Mucosa of descending colon (tissue), 3 donors: Measurements from ENCODE around the gene BBC3. TPM values are rescaled to one million over a fixed set of nuclear protein-coding genes. Genes with fewer than 3 reads are reported as not detected.
A peak's percentile ranks its signal among the peaks of the same experiment; 100 is the strongest.

Source experiments
- ATAC-seq: fragments of 200-7000 bp; cut with Tn5 transposase; one replicate; pipeline ENCODE4 v1.9.1; 2020; ENCODE audit warnings: mild to moderate bottlenecking, moderate library complexity
- DNase-seq, 3 donors: peaks; one replicate each; pipeline ENCODE4 v3.0.0-alpha.2; 2020
- H3K36me3 ChIP-seq: fragments of 200-600 bp; one replicate; pipeline ENCODE4 v1.8.0; 2021; ENCODE audit warnings: low read depth, mild to moderate bottlenecking
- H3K4me1 ChIP-seq: fragments of 200-600 bp; one replicate; pipeline ENCODE4 v1.8.0; 2021; ENCODE audit warnings: low read depth, mild to moderate bottlenecking
- H3K4me3 ChIP-seq: fragments of 200-600 bp; one replicate; pipeline ENCODE4 v1.8.0; 2021; ENCODE audit warnings: mild to moderate bottlenecking
- H3K9me3 ChIP-seq: fragments of 200-600 bp; one replicate; pipeline ENCODE4 v1.8.0; 2021; ENCODE audit warnings: mild to moderate bottlenecking
- intact Hi-C, 2 donors: fragments of 100-400 bp; cut with DNase I in 1 of 2; cut with micrococcal nuclease in 1 of 2; formaldehyde crosslinking; loops; one replicate each; pipeline versions ENCODE4 v1.11.0 to v1.11.1; 2022; cut with DNase I, micrococcal nuclease
- total RNA-seq, 3 donors: library from RNA; stranded (reverse); fragmentation: NEBNext Ultra II Directional in 2 of 3; extraction: Animal tissue kit (Norgen Biotek cat#: 25700) in 2 of 3; gene quantifications; one replicate each; pipeline versions ENCODE4 v1.2.1 to v1.2.4, GENCODE V29; 2021 to 2023
- TF ChIP-seq, protein P1 (sequence below): fragments of 200-600 bp; IDR thresholded peaks from one replicate; pipeline ENCODE4 v1.8.0; 2022; ENCODE audit warnings: antibody characterized with exemption, mild to moderate bottlenecking
- donor health status: DM: no; HTN: no; CAD: no; lungs with moderate emphysema.
- donor health status: DM: no; HTN: no; CAD: no.
- donor health status: DM: no; HTN: yes; CAD: no.

BBC3 gene
- total RNA-seq, 3 donors from 2014 or later: 18.3 to 24.9 (median 22.8) TPM

DNA sequence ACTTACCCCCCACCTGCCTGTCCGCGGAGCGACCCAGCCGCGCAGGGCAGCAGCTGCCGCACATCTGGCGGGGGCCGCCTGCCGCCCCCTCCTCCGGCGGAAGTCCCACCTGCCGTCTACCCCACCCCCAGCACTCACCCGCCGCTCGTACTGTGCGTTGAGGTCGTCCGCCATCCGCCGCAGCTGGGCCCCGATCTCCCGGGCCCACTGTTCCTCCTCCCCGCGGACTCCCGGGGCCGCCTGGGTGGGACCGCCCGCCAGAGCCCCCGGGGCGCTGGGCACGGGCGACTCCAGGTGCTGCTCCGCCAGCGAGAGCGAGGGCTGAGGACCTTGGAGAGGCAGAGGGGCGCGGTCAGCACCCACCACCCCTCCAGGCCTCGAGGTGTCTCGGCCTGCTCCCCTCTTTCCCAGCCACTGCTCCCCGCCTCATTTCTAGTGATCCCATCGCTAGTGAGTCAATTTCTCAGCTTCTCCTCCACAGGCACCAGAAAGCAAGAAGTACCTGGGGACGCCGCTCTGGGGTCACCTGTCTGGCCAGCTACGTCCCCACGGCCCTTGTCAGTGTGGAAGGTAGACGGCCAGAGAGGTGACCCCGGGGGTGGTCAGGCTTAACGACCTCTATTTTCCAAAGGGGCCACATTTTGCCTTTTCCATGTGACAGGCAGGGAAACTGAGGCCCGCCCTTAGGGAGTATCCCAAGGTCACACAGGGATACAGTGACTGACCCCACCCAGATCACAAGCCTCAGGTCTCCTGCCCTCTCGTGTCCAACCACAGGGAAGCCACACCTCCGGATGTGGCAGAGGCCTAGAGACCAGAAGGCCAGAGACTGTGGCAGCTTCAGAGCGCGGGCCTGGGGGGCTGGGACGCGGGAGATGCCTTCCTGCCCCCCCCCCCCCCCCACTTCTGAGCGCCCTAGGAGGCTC is 4.3 kb downstream of the BBC3 start:
- TF ChIP-seq, protein P1, sequence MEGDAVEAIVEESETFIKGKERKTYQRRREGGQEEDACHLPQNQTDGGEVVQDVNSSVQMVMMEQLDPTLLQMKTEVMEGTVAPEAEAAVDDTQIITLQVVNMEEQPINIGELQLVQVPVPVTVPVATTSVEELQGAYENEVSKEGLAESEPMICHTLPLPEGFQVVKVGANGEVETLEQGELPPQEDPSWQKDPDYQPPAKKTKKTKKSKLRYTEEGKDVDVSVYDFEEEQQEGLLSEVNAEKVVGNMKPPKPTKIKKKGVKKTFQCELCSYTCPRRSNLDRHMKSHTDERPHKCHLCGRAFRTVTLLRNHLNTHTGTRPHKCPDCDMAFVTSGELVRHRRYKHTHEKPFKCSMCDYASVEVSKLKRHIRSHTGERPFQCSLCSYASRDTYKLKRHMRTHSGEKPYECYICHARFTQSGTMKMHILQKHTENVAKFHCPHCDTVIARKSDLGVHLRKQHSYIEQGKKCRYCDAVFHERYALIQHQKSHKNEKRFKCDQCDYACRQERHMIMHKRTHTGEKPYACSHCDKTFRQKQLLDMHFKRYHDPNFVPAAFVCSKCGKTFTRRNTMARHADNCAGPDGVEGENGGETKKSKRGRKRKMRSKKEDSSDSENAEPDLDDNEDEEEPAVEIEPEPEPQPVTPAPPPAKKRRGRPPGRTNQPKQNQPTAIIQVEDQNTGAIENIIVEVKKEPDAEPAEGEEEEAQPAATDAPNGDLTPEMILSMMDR: peak; percentile 46
- ATAC-seq (peak; percentile 68), DNase-seq (peak; percentile 87 to 94 (median 92))
- Histone ChIP-seq H3K9me3 (no peaks in the 10 kb centered on the region), H3K4me3 (peak overlapping the region; percentile 22), H3K4me1 (peaks cover 22% of the 10 kb centered on the region), H3K36me3 (no peaks in the 10 kb centered on the region)
- intact Hi-C loops: no loop called here

- Histone ChIP-seq H3K4me1 (peaks cover 20% of the 10 kb centered on the region), H3K36me3 (no peaks in the 10 kb centered on the region), H3K9me3 (no peaks in the 10 kb centered on the region), H3K4me3 (peak overlapping the region; percentile 22)
- DNase-seq: peak; percentile 90 to 94 (median 93)
- TF ChIP-seq, protein P1: peak; percentile 49
- intact Hi-C loops: no loop called here
- peak; percentile 74 for ATAC-seq
These were observed 5.1 kb downstream of the BBC3 start for GRCh38 chr19:47225746-47226425.

DNA sequence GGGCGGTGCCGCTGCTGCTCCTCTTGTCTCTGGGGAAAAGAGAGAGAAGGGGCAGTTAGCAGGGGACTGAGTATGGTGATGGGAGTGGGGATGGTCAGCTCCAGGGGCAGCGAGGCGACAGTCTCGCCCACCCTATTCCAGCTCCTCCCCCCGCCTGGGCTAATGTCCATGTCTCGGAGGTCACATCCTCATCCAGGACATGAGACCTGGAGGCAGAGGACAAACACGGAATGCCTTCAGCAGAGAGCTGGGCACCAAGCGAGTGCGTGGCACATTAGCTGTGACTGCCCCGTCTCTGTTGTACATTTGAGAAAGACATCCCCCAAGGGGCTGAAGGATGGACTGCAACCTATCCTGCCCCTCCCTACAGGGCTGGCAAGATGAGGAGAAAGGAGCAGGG is 9.1 kb downstream of the BBC3 start:
- intact Hi-C loops: no loop called here
- no peaks in the 10 kb centered on the region for H3K9me3 ChIP-seq
- DNase-seq (no peak), ATAC-seq (no peak)
- H3K4me3 ChIP-seq: no peak overlapping the region
- H3K36me3 ChIP-seq: no peaks in the 10 kb centered on the region
- TF ChIP-seq, protein P1: no peak
- H3K4me1 ChIP-seq: peaks cover 5% of the 10 kb centered on the region

DNA sequence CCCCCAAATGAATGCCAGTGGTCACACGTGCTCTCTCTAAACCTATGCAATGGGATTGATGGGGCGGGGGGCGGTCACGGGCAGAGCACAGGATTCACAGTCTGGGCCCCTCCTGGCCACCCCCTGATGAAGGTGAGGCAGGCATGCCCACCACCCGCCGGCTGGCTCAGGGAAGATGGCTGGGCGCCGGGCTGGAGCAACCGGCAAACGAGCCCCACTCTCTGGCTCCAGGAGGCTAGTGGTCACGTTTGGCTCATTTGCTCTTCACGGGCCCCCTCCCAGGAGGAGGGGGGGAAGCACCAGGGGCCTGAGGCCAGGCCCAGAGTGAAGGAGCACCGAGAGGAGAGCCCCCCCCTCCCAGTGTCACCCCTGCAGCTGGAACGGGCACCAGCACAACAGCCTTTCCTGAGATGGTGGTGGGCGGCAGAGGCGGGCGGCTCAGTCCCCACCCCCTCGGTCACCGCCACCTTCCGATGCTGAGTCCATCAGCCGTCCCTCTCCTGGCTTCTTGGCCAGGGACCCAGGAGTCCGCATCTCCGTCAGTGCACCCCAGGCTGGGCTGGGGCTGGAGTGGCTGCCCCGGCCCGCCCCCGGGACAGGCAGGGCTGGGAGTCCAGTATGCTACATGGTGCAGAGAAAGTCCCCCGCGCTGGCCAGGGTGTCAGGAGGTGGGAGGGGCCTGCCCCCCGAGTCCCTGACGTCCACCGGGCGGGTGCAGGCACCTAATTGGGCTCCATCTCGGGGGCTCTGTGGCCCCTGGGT is 9.7 kb downstream of the BBC3 start:
- TF ChIP-seq, protein P1: no peak
- intact Hi-C loops: no loop called here
- ATAC-seq (no peak), DNase-seq (no peak)
- Histone ChIP-seq H3K4me3 (no peak overlapping the region), H3K36me3 (no peaks in the 10 kb centered on the region), H3K9me3 (no peaks in the 10 kb centered on the region), H3K4me1 (no peaks in the 10 kb centered on the region)

DNA sequence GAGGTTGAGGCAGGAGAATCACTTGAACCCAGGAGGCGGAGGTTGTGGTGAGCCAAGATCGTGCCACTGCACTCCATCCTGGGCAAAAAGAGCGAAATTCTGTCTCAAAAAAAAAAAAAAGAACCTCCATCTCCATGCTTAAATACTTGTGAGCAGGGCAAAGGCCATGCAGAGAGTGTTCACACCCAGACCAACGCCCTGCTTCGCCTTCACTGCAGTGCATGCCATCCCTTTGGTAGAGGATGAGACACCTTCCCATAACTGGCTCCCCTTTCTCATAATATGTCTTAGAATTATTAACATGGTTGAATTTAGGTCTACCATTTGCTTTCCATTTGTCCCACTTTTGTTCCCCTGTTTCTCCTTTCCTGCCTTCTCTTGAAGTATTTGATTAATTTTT is 15.4 kb downstream of the BBC3 start:
- H3K9me3 ChIP-seq: no peaks in the 10 kb centered on the region
- intact Hi-C loops: no loop called here
- TF ChIP-seq, protein P1: no peak
- DNase-seq: peak; percentile 76 to 86 (median 77)
- no peak overlapping the region for H3K4me3 ChIP-seq
- ATAC-seq: peak; percentile 94
- H3K36me3 ChIP-seq: no peaks in the 10 kb centered on the region
- peaks cover 8% of the 10 kb centered on the region for H3K4me1 ChIP-seq
